Endothelial cell of umbilical vein (primary cell): ENCODE results near the gene C16orf74. TPM values are rescaled to one million over a fixed set of nuclear protein-coding genes. Genes with fewer than 3 reads are reported as not detected.

Experiments used
- BruUV-seq: library from RNA; stranded (reverse); fragments of 400-500 nt; replicated peaks from 2 replicates; lab custom pipeline; 2021; lab: Mats Ljungman, UMichigan
- CTCF ChIA-PET: fragments of 300-600, 350-600 bp; sonication (Branson Sonifier 250); formaldehyde crosslinking; loops from one replicate; lab custom pipeline; 2021; ENCODE audit warnings: antibody characterized with exemption, inconsistent platforms; lab: Charles Lee
- POLR2A ChIA-PET: fragments of 300-600, 350-600 bp; sonication (Branson Sonifier 250); formaldehyde crosslinking; loops from one replicate; lab custom pipeline; 2021; ENCODE audit warnings: antibody characterized with exemption, inconsistent platforms; lab: Charles Lee
- DNase-seq: peaks from one replicate; pipeline ENCODE4 v3.0.0-alpha.2; 2011; ENCODE audit warnings: low read depth, low spot score
- FAIRE-seq: peaks from 2 replicates; lab custom pipeline; 2011; peaks lifted over from hg19 to GRCh38; lab: Jason Lieb, UNC
- H2AFZ ChIP-seq: 2 replicates; pipeline ENCODE4 v1.6.0; 2012; ENCODE audit warnings: low read depth, low read length, control low read depth, inconsistent platforms
- H3K27ac ChIP-seq: 2 replicates; pipeline ENCODE4 v1.5.1; 2011; ENCODE audit warnings: low read depth, mild to moderate bottlenecking, control low read depth, low read length, moderate library complexity; ENCODE audit not compliant: insufficient read depth
- H3K27me3 ChIP-seq, 2 experiments: 2 replicates each; pipeline versions ENCODE4 v1.6.0 to v1.6.1; 2011; ENCODE audit warnings: low read length in 2 of 2, mixed read lengths in 1 of 2; ENCODE audit not compliant: control insufficient read depth in 2 of 2, insufficient read depth in 2 of 2
- H3K36me3 ChIP-seq, 2 experiments: 2 replicates in 1 of 2; 3 replicates in 1 of 2; pipeline ENCODE4 v1.5.1; 2011; ENCODE audit warnings: low read length in 2 of 2, mild to moderate bottlenecking in 1 of 2, moderate library complexity in 1 of 2; ENCODE audit not compliant: control insufficient read depth in 2 of 2, insufficient read depth in 2 of 2; ENCODE audit errors: extremely low read depth in 1 of 2
- H3K4me1 ChIP-seq: 3 replicates; pipeline ENCODE4 v1.5.1; 2011; ENCODE audit warnings: mild to moderate bottlenecking, low read length; ENCODE audit not compliant: control insufficient read depth, insufficient read depth; ENCODE audit errors: extremely low read depth
- H3K4me2 ChIP-seq: 2 replicates; pipeline ENCODE4 v1.6.1; 2011; ENCODE audit warnings: low read length, control low read depth, mixed read lengths; ENCODE audit not compliant: insufficient read depth
- H3K4me3 ChIP-seq, 3 experiments: fragments of 200-600 bp in 1 of 3; sonication (generic), shearing (Covaris generic) in 1 of 3; replicated peaks in 1 of 3; 2 replicates each; pipeline ENCODE4 v1.5.1; 2011 to 2016; ENCODE audit warnings: control low read depth in 3 of 3, low read length in 3 of 3, mild to moderate bottlenecking in 2 of 3, inconsistent platforms in 1 of 3, low read depth in 1 of 3, moderate library complexity in 1 of 3; ENCODE audit not compliant: insufficient read depth in 1 of 3
- H3K79me2 ChIP-seq: 2 replicates; pipeline ENCODE4 v1.6.0; 2012; ENCODE audit warnings: low read length, inconsistent platforms; ENCODE audit not compliant: control insufficient read depth, insufficient read depth
- H3K9ac ChIP-seq: replicated peaks from 2 replicates; pipeline ENCODE3; 2011; ENCODE audit warnings: low read length, control low read depth; ENCODE audit not compliant: insufficient read depth; ENCODE audit errors: extremely low read depth
- H3K9me1 ChIP-seq: replicated peaks from 3 replicates; pipeline ENCODE4 v1.6.0; 2011; ENCODE audit warnings: mild to moderate bottlenecking, low read length; ENCODE audit not compliant: control insufficient read depth, insufficient read depth; ENCODE audit errors: extremely low read depth
- H3K9me3 ChIP-seq: replicated peaks from 2 replicates; pipeline ENCODE4 v1.5.1; 2012; ENCODE audit warnings: low read length, inconsistent platforms; ENCODE audit not compliant: control insufficient read depth, insufficient read depth
- H4K20me1 ChIP-seq: replicated peaks from 2 replicates; pipeline ENCODE3; 2011; ENCODE audit warnings: mild to moderate bottlenecking, low read length; ENCODE audit not compliant: control insufficient read depth, insufficient read depth; ENCODE audit errors: extremely low read depth
- EZH2 ChIP-seq: IDR thresholded peaks from 2 replicates; pipeline ENCODE4 v1.6.1; 2012; ENCODE audit warnings: borderline replicate concordance, low read depth, mild to moderate bottlenecking, moderate library complexity, low read length, inconsistent platforms; ENCODE audit not compliant: severe bottlenecking
- FOS ChIP-seq: IDR thresholded peaks from 2 replicates; pipeline ENCODE4 v1.6.1; 2011; ENCODE audit warnings: mild to moderate bottlenecking, low read length, moderate library complexity, borderline replicate concordance; ENCODE audit not compliant: insufficient read depth
- GATA2 ChIP-seq: IDR thresholded peaks from 2 replicates; pipeline ENCODE4 v1.7.0; 2011; ENCODE audit warnings: low read depth, mild to moderate bottlenecking, moderate library complexity, mixed read lengths, low read length; ENCODE audit not compliant: insufficient read length, insufficient read depth
- JUN ChIP-seq: IDR thresholded peaks from 2 replicates; pipeline ENCODE4 v1.6.1; 2011; ENCODE audit warnings: borderline replicate concordance, low read depth; ENCODE audit not compliant: insufficient read length, insufficient read depth
- MYC ChIP-seq: IDR thresholded peaks from one replicate; pipeline ENCODE4 v1.6.1; 2011; ENCODE audit warnings: mild to moderate bottlenecking, low read depth, low read length
- POLR2A ChIP-seq: IDR thresholded peaks from 2 replicates; pipeline ENCODE4 v1.6.1; 2012; ENCODE audit warnings: low read depth, mild to moderate bottlenecking, control low read depth, low read length
- POLR2AphosphoS5 ChIP-seq: IDR thresholded peaks from 2 replicates; pipeline ENCODE4 v1.6.1; 2012; ENCODE audit warnings: low read depth, mild to moderate bottlenecking, control low read depth, low read length, moderate library complexity; ENCODE audit not compliant: insufficient read depth
- dilution Hi-C: fragments of 300-500 bp; cut with MboI; formaldehyde crosslinking; loops from one replicate; pipeline ENCODE4 v1.15.0; 2019; ENCODE audit warnings: low sequenced_read_pairs; ENCODE audit not compliant: extremely low pct_ligation_motif_present
- intact Hi-C: fragments of 100-400 bp; cut with micrococcal nuclease; formaldehyde crosslinking; loops from one replicate; pipeline ENCODE4 v1.10.0; 2022
- polyA plus RNA-seq, 4 experiments: library from polyadenylated mRNA; depleted of rRNA in 3 of 4; stranded (reverse) in 3 of 4; unstranded in 1 of 4; fragments of >200 nt; gene quantifications; 2 replicates each; pipeline versions ENCODE4 v1.2.1 to v1.2.3, GENCODE V29; 2011 to 2012; ENCODE audit warnings: missing spikeins in 1 of 4
- total RNA-seq: library from RNA; stranded (reverse); gene quantifications from 2 replicates; pipeline ENCODE4 v1.2.3, GENCODE V29; 2021
- TF ChIP-seq, protein P1 (sequence below): IDR thresholded peaks from 2 replicates; pipeline ENCODE4 v1.6.1; 2011; ENCODE audit not compliant: insufficient read depth, insufficient read length
- TF ChIP-seq, protein P2 (sequence below), 2 donors: IDR thresholded peaks; 1 replicate in 1 of 2; 2 replicates in 1 of 2; pipeline ENCODE4 v1.5.1; 2011; ENCODE audit warnings: low read length in 2 of 2, mild to moderate bottlenecking in 2 of 2, moderate library complexity in 2 of 2, control low read depth in 1 of 2, inconsistent platforms in 1 of 2, low read depth in 1 of 2; ENCODE audit not compliant: insufficient read depth in 1 of 2; ENCODE audit errors: extremely low read depth in 1 of 2

Gene C16orf74
- total and polyA plus RNA-seq, 2 donors (not counting 3 experiments of a cell fraction or from before 2014, with no cell fraction given), result 12.1 to 38.7 TPM

DNA sequence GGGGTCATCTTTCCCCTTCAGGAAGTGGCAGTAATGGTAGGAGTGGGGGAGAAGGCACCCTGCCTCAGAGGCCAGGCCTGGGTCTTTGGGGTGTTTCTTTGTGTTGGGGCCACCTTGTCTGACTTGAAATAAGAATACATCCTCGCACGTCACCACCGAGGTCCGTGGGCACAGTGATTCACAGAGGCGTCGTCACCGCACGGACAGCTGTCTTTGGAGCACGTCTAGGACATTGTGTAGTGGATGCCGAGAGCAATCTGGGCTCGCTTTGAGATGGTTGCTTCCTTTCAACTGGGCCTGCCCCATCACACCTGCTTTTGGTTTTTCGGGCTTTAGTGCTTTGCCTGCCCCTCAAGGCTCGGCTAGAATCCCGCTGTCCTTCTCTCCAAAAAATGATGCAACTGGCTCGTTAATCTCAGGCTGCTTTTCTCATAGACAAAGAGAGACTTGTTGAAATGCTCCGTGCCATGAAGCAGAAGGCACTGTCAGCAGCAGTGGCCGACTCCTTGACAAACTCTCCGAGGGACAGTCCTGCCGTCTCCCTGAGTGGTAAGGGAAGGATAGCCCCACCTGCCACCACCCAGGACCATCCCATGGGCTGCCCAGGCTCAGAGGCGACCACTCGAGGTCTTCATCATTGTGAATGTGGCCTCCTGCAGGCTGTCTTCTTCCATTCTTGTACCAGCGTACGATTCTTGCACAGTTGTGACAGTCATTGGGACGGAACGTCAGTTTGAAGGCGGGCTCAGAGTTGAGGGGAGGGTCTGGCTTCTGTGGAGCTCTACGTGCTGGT, 86.1 kb downstream of the C16orf74 start:
- no peak for FAIRE-seq
- H2AFZ ChIP-seq, result no peak overlapping the region
- no TSS peak for BruUV-seq
- no peaks in the 10 kb centered on the region for H4K20me1 ChIP-seq
- no peak for DNase-seq
- no peak overlapping the region for H3K4me2 ChIP-seq
- peaks cover 0 to 3% of the 10 kb centered on the region in 2 experiments for H3K36me3 ChIP-seq
- no peaks in the 10 kb centered on the region for H3K79me2 ChIP-seq
- H3K9me3 ChIP-seq, result no peaks in the 10 kb centered on the region
- H3K4me3 ChIP-seq, result no peak overlapping the region
- H3K9me1 ChIP-seq, result no peaks in the 10 kb centered on the region
- H3K27ac ChIP-seq, result no peak overlapping the region
- intact Hi-C loops, result no loop called here
- no peaks in the 10 kb centered on the region for H3K27me3 ChIP-seq
- POLR2A ChIA-PET, result no interaction called here
- H3K4me1 ChIP-seq, result no peaks in the 10 kb centered on the region
- TF ChIP-seq, protein P1, sequence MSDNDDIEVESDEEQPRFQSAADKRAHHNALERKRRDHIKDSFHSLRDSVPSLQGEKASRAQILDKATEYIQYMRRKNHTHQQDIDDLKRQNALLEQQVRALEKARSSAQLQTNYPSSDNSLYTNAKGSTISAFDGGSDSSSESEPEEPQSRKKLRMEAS, result no peak
- TF ChIP-seq FOS (no peak), JUN (no peak), POLR2AphosphoS5 (no peak), GATA2 (no peak), POLR2A (no peak), EZH2 (no peak), MYC (no peak)
- TF ChIP-seq, protein P2, sequence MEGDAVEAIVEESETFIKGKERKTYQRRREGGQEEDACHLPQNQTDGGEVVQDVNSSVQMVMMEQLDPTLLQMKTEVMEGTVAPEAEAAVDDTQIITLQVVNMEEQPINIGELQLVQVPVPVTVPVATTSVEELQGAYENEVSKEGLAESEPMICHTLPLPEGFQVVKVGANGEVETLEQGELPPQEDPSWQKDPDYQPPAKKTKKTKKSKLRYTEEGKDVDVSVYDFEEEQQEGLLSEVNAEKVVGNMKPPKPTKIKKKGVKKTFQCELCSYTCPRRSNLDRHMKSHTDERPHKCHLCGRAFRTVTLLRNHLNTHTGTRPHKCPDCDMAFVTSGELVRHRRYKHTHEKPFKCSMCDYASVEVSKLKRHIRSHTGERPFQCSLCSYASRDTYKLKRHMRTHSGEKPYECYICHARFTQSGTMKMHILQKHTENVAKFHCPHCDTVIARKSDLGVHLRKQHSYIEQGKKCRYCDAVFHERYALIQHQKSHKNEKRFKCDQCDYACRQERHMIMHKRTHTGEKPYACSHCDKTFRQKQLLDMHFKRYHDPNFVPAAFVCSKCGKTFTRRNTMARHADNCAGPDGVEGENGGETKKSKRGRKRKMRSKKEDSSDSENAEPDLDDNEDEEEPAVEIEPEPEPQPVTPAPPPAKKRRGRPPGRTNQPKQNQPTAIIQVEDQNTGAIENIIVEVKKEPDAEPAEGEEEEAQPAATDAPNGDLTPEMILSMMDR (IDR thresholded peaks at IDR 0.05; ENCODE audit: extremely low read depth in 1 of 2, insufficient read depth in 1 of 2, low read depth in 1 of 2, low read length in 2 of 2), result no peak
- CTCF ChIA-PET, result interaction anchor here (1.2 kb wide), 1 partner anchor 54 kb away, joined by 3 read pairs; no protein-coding TSS in a partner anchor
- dilution Hi-C loops, result no loop called here
- H3K9ac ChIP-seq, result no peak overlapping the region
